Mesendoderm (in vitro differentiated cells): ENCODE data around the gene CAMK1G.

Source experiments
- DNase-seq: peaks from one replicate; pipeline ENCODE4 v3.0.0; 2013
- H2AK5ac ChIP-seq: 2 replicates; pipeline ENCODE4 v1.6.1; 2013; ENCODE audit warnings: low read length, inconsistent platforms
- H2BK120ac ChIP-seq: 2 replicates; pipeline ENCODE4 v1.6.1; 2013; ENCODE audit warnings: low read depth, mild to moderate bottlenecking, low read length, moderate library complexity, mixed read lengths
- H2BK15ac ChIP-seq: replicated peaks from 2 replicates; pipeline ENCODE4 v1.6.1; 2013; ENCODE audit warnings: low read depth, mild to moderate bottlenecking, moderate library complexity
- H2BK5ac ChIP-seq: 2 replicates; pipeline ENCODE4 v1.6.1; 2013; ENCODE audit warnings: low read length, inconsistent platforms
- H3K18ac ChIP-seq: 2 replicates; pipeline ENCODE4 v1.6.1; 2013; ENCODE audit warnings: mild to moderate bottlenecking, low read length, mixed read lengths
- H3K23ac ChIP-seq: one replicate; pipeline ENCODE4 v1.6.1; 2013; ENCODE audit warnings: low read length
- H3K27ac ChIP-seq: 2 replicates; pipeline ENCODE4 v1.5.1; 2013; ENCODE audit warnings: low read depth, mild to moderate bottlenecking, inconsistent platforms, low read length, moderate library complexity
- H3K27me3 ChIP-seq: 2 replicates; pipeline ENCODE4 v1.6.1; 2013; ENCODE audit warnings: low read length, control low read depth, mild to moderate bottlenecking, inconsistent platforms; ENCODE audit not compliant: insufficient read depth, poor library complexity
- H3K36me3 ChIP-seq: 2 replicates; pipeline ENCODE4 v1.6.1; 2013; ENCODE audit warnings: low read length, inconsistent platforms; ENCODE audit not compliant: control insufficient read depth, insufficient read depth
- H3K4ac ChIP-seq: one replicate; pipeline ENCODE4 v1.6.1; 2013; ENCODE audit warnings: low read depth, mild to moderate bottlenecking, low read length, moderate library complexity
- H3K4me1 ChIP-seq: 2 replicates; pipeline ENCODE4 v1.6.1; 2013; ENCODE audit warnings: low read depth, low read length, inconsistent platforms; ENCODE audit not compliant: control insufficient read depth
- H3K4me2 ChIP-seq: 2 replicates; pipeline ENCODE4 v1.6.1; 2013; ENCODE audit warnings: low read length
- H3K4me3 ChIP-seq: 2 replicates; pipeline ENCODE4 v1.5.1; 2013; ENCODE audit warnings: mild to moderate bottlenecking, low read length
- H3K56ac ChIP-seq: one replicate; pipeline ENCODE4 v1.6.1; 2013; ENCODE audit warnings: low read length
- H3K79me1 ChIP-seq: 2 replicates; pipeline ENCODE4 v1.6.1; 2013; ENCODE audit warnings: low read length, inconsistent platforms
- H3K79me2 ChIP-seq: 2 replicates; pipeline ENCODE4 v1.6.1; 2013; ENCODE audit warnings: mild to moderate bottlenecking, low read length; ENCODE audit not compliant: control insufficient read depth, insufficient read depth
- H3K9ac ChIP-seq: 2 replicates; pipeline ENCODE4 v1.6.1; 2013; ENCODE audit warnings: low read length, inconsistent platforms
- H4K5ac ChIP-seq: one replicate; pipeline ENCODE4 v1.6.1; 2013; ENCODE audit warnings: low read length
- H4K8ac ChIP-seq: one replicate; pipeline ENCODE4 v1.6.1; 2013; ENCODE audit warnings: low read depth, mild to moderate bottlenecking, control low read depth, low read length, moderate library complexity
- WGBS: extraction: QIAGEN DNeasy Blood & Tissue Kit; methylation state at CpG from one replicate; pipeline ENCODE4 v1.1.7; 2013; ENCODE audit warnings: low lambda C conversion rate, missing lambda C conversion rate; ENCODE audit not compliant: insufficient coverage; ENCODE audit errors: extremely low coverage; 5-methylcytosine and 5-hydroxymethylcytosine counted together

CAMK1G gene

DNA sequence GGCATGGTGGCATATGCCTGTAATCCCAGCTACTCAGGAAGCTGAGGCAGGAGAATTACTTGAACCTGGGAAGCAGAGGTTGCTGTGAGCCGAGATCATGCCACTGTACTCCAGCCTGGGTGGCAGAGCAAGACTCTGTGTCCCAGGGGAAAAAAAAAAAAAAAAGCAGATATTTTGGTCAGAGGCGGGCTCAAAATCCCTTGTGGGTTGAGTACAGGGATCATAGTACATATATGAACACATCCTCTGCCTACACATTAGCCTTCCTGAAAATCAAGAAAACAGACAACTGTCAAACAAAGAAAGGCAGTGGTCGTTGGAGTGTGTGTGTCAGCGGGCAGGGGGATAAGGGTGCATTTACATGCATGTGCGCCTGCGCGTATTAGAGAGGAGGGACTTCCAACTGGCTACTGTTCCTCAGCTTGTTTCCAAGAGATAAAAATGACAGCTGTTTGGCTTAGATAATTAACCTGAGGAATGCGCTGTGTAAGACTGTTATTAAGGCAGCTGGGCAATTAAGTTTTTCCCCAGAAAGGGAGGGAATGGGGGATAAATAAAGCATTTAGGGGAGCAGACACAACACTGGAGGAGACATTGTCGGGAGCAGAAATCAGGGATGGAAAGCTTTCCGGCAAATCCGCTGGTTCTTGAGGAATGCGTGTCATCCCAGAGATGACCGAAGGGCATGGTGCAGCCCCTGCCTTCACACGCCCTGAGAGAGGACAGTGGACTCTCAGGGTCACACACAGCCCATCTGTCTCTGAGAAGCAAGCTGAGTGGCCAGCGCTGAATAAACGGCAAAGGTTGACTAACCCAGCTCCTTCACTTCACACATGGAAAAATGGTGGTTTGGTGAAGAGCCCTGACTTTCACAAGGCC, 62.3 kb downstream of the CAMK1G start:
- no peak overlapping the region for H2BK120ac ChIP-seq
- H3K79me2 ChIP-seq, result no peaks in the 10 kb centered on the region
- H3K18ac ChIP-seq, result no peak overlapping the region
- H3K23ac ChIP-seq, result no peak overlapping the region
- H3K36me3 ChIP-seq, result no peaks in the 10 kb centered on the region
- no peak overlapping the region for H3K4ac ChIP-seq
- H3K27me3 ChIP-seq, result no peaks in the 10 kb centered on the region
- H3K9ac ChIP-seq, result no peak overlapping the region
- no peaks in the 10 kb centered on the region for H3K79me1 ChIP-seq
- H2BK5ac ChIP-seq, result no peak overlapping the region
- no peak for DNase-seq
- H3K4me2 ChIP-seq, result no peak overlapping the region
- no peak overlapping the region for H3K4me3 ChIP-seq
- H3K56ac ChIP-seq, result no peak overlapping the region
- H3K27ac ChIP-seq, result no peak overlapping the region
- no peak overlapping the region for H2BK15ac ChIP-seq
- no peak overlapping the region for H4K5ac ChIP-seq
- no peaks in the 10 kb centered on the region for H3K4me1 ChIP-seq
- H4K8ac ChIP-seq, result no peak overlapping the region
- H2AK5ac ChIP-seq, result no peak overlapping the region
- WGBS, result no CpG with 5 or more reads among the region's 16 CpGs

DNA sequence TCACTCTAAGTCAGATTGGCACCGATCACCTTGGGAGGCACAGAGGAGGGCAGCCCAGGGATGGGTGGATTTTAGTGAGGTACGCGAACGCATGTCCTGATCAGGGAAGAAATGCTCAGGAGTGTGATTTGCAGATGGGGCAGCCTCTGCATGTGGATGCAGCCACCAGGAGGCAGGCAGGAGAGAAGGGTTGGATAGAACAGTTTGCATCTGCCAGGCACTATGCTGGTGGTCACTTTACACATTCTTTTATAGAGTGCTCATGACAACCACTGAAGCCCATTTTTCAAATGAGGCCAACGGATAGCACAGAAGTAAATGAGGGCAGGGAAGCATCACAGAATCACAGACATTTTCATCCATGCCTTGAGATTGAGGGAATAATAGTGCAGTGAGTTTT, 63.0 kb downstream of the CAMK1G start:
- no peaks in the 10 kb centered on the region for H3K4me1 ChIP-seq
- no peak overlapping the region for H3K4me2 ChIP-seq
- H3K9ac ChIP-seq, result no peak overlapping the region
- no peaks in the 10 kb centered on the region for H3K79me2 ChIP-seq
- H4K5ac ChIP-seq, result no peak overlapping the region
- H3K27ac ChIP-seq, result no peak overlapping the region
- no peak overlapping the region for H2BK120ac ChIP-seq
- WGBS, result no CpG with 5 or more reads among the region's 5 CpGs
- DNase-seq, result peak; percentile 64
- no peak overlapping the region for H2AK5ac ChIP-seq
- no peak overlapping the region for H2BK5ac ChIP-seq
- H3K56ac ChIP-seq, result no peak overlapping the region
- no peak overlapping the region for H3K23ac ChIP-seq
- no peaks in the 10 kb centered on the region for H3K36me3 ChIP-seq
- H2BK15ac ChIP-seq, result no peak overlapping the region
- H4K8ac ChIP-seq, result no peak overlapping the region
- H3K27me3 ChIP-seq, result no peaks in the 10 kb centered on the region
- no peak overlapping the region for H3K4ac ChIP-seq
- no peak overlapping the region for H3K4me3 ChIP-seq
- no peak overlapping the region for H3K18ac ChIP-seq
- H3K79me1 ChIP-seq, result no peaks in the 10 kb centered on the region

DNA sequence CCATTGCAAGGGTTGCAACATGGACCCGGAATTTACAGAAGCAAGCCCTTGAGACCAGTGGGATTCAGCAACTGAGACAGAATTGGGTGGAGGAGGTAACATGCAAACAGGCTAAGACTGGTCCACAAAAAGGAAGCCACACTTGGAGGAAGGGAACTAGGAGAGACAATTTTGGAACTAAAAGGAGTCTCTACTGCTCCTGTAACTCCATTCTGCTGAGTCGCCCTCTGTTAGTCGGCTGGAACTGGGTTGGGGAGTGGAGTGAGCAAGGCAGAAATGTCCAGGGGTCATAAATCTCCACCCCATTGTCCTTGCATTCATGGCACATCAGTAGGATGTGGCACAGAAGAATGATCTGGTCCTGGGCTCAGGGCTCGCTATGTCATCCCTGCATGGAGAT, 63.6 kb downstream of the CAMK1G start:
- Histone ChIP-seq H3K56ac (no peak overlapping the region), H3K4me2 (no peak overlapping the region), H2BK5ac (no peak overlapping the region), H2BK15ac (no peak overlapping the region), H3K18ac (no peak overlapping the region), H3K4ac (no peak overlapping the region), H4K8ac (no peak overlapping the region), H3K79me2 (no peaks in the 10 kb centered on the region), H3K23ac (no peak overlapping the region), H3K36me3 (no peaks in the 10 kb centered on the region), H4K5ac (no peak overlapping the region), H3K4me1 (no peaks in the 10 kb centered on the region), H3K27me3 (no peaks in the 10 kb centered on the region), H3K9ac (no peak overlapping the region), H3K27ac (no peak overlapping the region), H2BK120ac (no peak overlapping the region), H3K79me1 (no peaks in the 10 kb centered on the region), H3K4me3 (no peak overlapping the region), H2AK5ac (no peak overlapping the region)
- no peak for DNase-seq
- WGBS, result no CpG with 5 or more reads among the region's 4 CpGs

DNA sequence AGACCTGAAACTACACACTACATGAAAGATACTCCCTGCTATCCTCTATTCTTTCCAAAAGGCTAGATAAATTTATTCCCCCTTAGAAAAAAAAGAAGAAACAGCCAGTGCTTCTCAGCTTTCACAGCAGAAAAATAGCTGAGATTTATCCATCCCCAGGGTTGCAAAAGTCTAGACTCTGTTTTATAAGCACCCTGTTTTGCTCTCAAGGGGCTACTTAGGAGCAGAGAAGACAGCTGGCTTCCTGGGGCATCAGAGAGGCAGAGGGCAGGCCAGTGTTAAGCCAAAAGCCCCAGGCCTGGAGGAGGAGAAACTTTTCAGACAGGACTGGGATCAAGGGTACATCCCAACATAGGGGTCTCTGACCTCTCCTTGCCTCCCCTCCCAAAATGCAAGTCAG, 64.8 kb downstream of the CAMK1G start:
- no peak overlapping the region for H4K5ac ChIP-seq
- no peak overlapping the region for H3K23ac ChIP-seq
- H2BK15ac ChIP-seq, result no peak overlapping the region
- H3K27me3 ChIP-seq, result no peaks in the 10 kb centered on the region
- no peak overlapping the region for H2AK5ac ChIP-seq
- no peak overlapping the region for H3K18ac ChIP-seq
- no peaks in the 10 kb centered on the region for H3K79me1 ChIP-seq
- no peak for DNase-seq
- no peak overlapping the region for H2BK120ac ChIP-seq
- no peak overlapping the region for H2BK5ac ChIP-seq
- no peaks in the 10 kb centered on the region for H3K36me3 ChIP-seq
- H3K56ac ChIP-seq, result no peak overlapping the region
- H4K8ac ChIP-seq, result no peak overlapping the region
- H3K4me1 ChIP-seq, result no peaks in the 10 kb centered on the region
- no peak overlapping the region for H3K4ac ChIP-seq
- no peak overlapping the region for H3K9ac ChIP-seq
- H3K27ac ChIP-seq, result no peak overlapping the region
- no peak overlapping the region for H3K4me2 ChIP-seq
- H3K4me3 ChIP-seq, result no peak overlapping the region
- no peaks in the 10 kb centered on the region for H3K79me2 ChIP-seq

DNA sequence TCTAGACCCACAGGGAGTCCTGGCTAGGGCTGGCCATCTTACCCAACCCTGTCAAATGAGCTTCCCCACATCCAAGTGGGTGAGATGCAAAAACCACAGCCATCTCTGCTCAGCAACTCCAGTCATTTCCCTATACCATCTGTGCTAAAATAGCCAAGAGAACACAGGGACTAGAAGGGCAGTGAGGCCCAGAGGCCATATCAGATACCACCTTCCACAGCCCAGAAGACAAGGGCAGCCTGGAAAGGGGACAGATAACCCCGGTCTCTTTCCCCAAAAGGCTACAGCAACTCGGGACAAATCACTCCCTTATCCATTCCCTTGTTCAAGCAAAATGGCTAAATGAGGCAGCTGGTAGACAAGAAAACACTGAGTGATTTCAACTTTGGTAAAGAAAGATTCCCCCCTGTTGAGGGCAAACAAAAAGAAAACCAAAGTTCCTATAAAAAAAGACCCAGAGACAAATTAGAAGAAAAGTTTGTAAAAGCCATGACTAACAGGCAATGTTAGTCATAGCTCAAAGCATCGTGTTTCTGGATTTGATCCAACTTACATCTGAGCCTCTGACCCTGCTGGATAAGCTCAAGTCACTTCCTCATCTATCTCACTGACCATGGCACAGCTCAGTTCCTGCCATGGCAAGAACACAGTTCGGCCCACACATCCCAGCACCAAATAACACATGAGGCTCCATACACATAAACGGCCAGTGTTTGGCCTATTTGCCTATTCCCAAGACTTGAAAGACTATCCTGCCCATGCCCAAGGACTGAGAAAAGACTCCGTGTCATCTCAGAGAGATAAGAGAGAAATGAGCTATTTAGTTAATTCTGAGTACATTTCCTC, 65.6 kb downstream of the CAMK1G start:
- no CpG with 5 or more reads among the region's 6 CpGs for WGBS
- no peak overlapping the region for H3K56ac ChIP-seq
- no peak overlapping the region for H3K4me2 ChIP-seq
- H3K79me1 ChIP-seq, result no peaks in the 10 kb centered on the region
- no peak for DNase-seq
- no peak overlapping the region for H4K8ac ChIP-seq
- no peak overlapping the region for H3K27ac ChIP-seq
- no peak overlapping the region for H2BK5ac ChIP-seq
- no peak overlapping the region for H2BK15ac ChIP-seq
- no peak overlapping the region for H3K23ac ChIP-seq
- H2AK5ac ChIP-seq, result no peak overlapping the region
- no peak overlapping the region for H3K9ac ChIP-seq
- H3K27me3 ChIP-seq, result no peaks in the 10 kb centered on the region
- H3K4ac ChIP-seq, result no peak overlapping the region
- H3K79me2 ChIP-seq, result no peaks in the 10 kb centered on the region
- H3K18ac ChIP-seq, result no peak overlapping the region
- H3K4me3 ChIP-seq, result no peak overlapping the region
- no peaks in the 10 kb centered on the region for H3K36me3 ChIP-seq
- no peak overlapping the region for H2BK120ac ChIP-seq
- H3K4me1 ChIP-seq, result no peaks in the 10 kb centered on the region
- no peak overlapping the region for H4K5ac ChIP-seq
